DOHH2 (cell line): ENCODE results near the gene PRKAR1B.

Source experiments
- EZH2phosphoT487 ChIP-seq: fragments of 200-600 bp; sonication (generic); IDR thresholded peaks from 2 replicates; pipeline ENCODE4 v1.6.1; 2017; ENCODE audit warnings: borderline replicate concordance, mild to moderate bottlenecking, antibody characterized with exemption, low read length, moderate library complexity, mixed read lengths
- TF ChIP-seq, protein P1 (sequence below): fragments of 200-600 bp; sonication (generic); IDR thresholded peaks from one replicate; pipeline ENCODE4 v1.5.1; 2014; ENCODE audit warnings: antibody characterized with exemption, mild to moderate bottlenecking, low read depth, low read length; ENCODE audit not compliant: poor library complexity, severe bottlenecking

DNA sequence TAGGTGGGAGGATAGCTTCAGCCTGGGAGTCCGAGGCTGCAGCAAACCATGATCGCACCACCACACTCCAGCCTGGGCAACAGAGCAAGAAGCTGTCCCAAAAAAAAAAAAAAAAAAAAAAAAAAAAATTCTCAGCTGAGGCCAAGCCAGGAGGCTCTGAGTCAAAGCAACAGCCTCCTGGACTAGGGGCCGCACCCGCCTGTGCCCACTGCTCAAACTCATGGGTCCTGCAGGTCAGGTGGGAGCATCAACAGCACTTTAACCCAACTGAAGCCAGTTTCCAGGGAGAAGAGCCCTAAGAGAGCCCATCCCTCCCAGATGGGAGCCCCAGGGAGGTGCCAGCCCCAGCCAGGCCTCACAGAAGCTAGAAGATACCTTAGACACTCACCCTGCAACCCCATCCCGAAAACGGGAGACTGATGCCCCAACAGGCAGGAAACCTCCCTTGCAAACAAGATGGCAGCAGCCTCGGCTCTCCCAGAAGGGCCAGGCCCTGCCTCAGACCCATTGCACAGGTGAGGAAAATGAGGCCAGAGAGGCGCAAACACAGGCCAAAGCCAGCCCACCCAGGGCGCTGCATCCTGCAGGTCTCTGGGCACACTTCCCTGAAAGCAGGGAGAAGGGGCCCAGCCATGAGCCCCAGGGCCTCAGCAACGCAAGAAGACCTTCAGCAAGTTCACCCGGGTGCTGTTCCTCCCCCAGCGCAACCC is 218.5 kb downstream of the PRKAR1B start:
- TF ChIP-seq, protein P1, sequence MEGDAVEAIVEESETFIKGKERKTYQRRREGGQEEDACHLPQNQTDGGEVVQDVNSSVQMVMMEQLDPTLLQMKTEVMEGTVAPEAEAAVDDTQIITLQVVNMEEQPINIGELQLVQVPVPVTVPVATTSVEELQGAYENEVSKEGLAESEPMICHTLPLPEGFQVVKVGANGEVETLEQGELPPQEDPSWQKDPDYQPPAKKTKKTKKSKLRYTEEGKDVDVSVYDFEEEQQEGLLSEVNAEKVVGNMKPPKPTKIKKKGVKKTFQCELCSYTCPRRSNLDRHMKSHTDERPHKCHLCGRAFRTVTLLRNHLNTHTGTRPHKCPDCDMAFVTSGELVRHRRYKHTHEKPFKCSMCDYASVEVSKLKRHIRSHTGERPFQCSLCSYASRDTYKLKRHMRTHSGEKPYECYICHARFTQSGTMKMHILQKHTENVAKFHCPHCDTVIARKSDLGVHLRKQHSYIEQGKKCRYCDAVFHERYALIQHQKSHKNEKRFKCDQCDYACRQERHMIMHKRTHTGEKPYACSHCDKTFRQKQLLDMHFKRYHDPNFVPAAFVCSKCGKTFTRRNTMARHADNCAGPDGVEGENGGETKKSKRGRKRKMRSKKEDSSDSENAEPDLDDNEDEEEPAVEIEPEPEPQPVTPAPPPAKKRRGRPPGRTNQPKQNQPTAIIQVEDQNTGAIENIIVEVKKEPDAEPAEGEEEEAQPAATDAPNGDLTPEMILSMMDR = no peak
- no peak for TF ChIP-seq EZH2phosphoT487
